PC-3 (cell line): Measurements from ENCODE around the gene RB1. TPM values are rescaled to one million over a fixed set of nuclear protein-coding genes. Genes with fewer than 3 reads are reported as not detected.

Experiments
- ATAC-seq: fragments of 200-7000 bp; cut with Tn5 transposase; 2 replicates; pipeline ENCODE4 v1.9.1; 2020; ENCODE audit warnings: mild to moderate bottlenecking, moderate library complexity
- BruUV-seq: library from RNA; stranded (reverse); fragments of 400-500 nt; replicated peaks from 2 replicates; lab custom pipeline; 2021; lab: Mats Ljungman, UMichigan
- CTCF ChIA-PET: fragments of 300-600 bp; sonication (Branson Sonifier 250); formaldehyde crosslinking; loops from one replicate; lab custom pipeline; 2022; ENCODE audit warnings: antibody characterized with exemption; lab: Charles Lee
- POLR2A ChIA-PET: fragments of 300-600 bp; sonication (Branson Sonifier 250); formaldehyde crosslinking; loops from one replicate; lab custom pipeline; 2022; ENCODE audit warnings: antibody characterized with exemption; ENCODE audit not compliant: unreplicated experiment; lab: Charles Lee
- DNase-seq: peaks from one replicate; pipeline ENCODE4 v3.0.0-alpha.2; 2015
- H2AFZ ChIP-seq: fragments of 300-600 bp; sonication (generic); 2 replicates; pipeline ENCODE4 v1.6.0; 2016; ENCODE audit warnings: antibody characterized with exemption, low read length
- H3F3A ChIP-seq: fragments of 300-600 bp; sonication (generic); one replicate; pipeline ENCODE4 v1.6.0; 2017; ENCODE audit warnings: antibody characterized with exemption, low read length, control low read depth, mild to moderate bottlenecking; ENCODE audit not compliant: unreplicated experiment
- H3K27ac ChIP-seq: fragments of 300-600 bp; sonication (generic); 2 replicates; pipeline ENCODE4 v1.5.1; 2016; ENCODE audit warnings: mild to moderate bottlenecking, low read length
- H3K27me3 ChIP-seq: fragments of 300-600 bp; sonication (generic); 2 replicates; pipeline ENCODE4 v1.6.1; 2016; ENCODE audit warnings: low read length, mixed read lengths
- H3K36me3 ChIP-seq: fragments of 300-600 bp; sonication (generic); 2 replicates; pipeline ENCODE4 v1.6.1; 2016; ENCODE audit warnings: low read depth, mixed run types, low read length, mixed read lengths
- H3K4me1 ChIP-seq: fragments of 300-600 bp; sonication (generic); 2 replicates; pipeline ENCODE4 v1.5.1; 2016; ENCODE audit warnings: low read length; ENCODE audit not compliant: insufficient read depth
- H3K4me2 ChIP-seq: fragments of 300-600 bp; sonication (generic); 2 replicates; pipeline ENCODE4 v1.6.0; 2016; ENCODE audit warnings: low read length
- H3K4me3 ChIP-seq: fragments of 300-600 bp; sonication (generic); 2 replicates; pipeline ENCODE4 v1.5.1; 2016; ENCODE audit warnings: mild to moderate bottlenecking, low read length, mixed read lengths
- H3K79me2 ChIP-seq: fragments of 300-600 bp; sonication (generic); 2 replicates; pipeline ENCODE4 v1.6.1; 2017; ENCODE audit warnings: low read length, mixed read lengths
- H3K9ac ChIP-seq: fragments of 300-600 bp; sonication (generic); 2 replicates; pipeline ENCODE4 v1.6.0; 2016; ENCODE audit warnings: mild to moderate bottlenecking, low read length
- H3K9me2 ChIP-seq: fragments of 300-600 bp; sonication (generic); replicated peaks from 2 replicates; pipeline ENCODE4 v1.6.1; 2016; ENCODE audit warnings: mixed run types, low read length, mixed read lengths
- H3K9me3 ChIP-seq: fragments of 300-600 bp; sonication (generic); 2 replicates; pipeline ENCODE4 v1.6.1; 2016; ENCODE audit warnings: low read length, mixed read lengths
- H4K20me1 ChIP-seq: fragments of 300-600 bp; sonication (generic); 2 replicates; pipeline ENCODE4 v1.6.1; 2016; ENCODE audit warnings: low read length, mixed read lengths
- CTCF ChIP-seq: fragments of 300-600 bp; sonication (generic); conservative IDR thresholded peaks from 2 replicates; pipeline ENCODE4 v1.5.1; 2017; ENCODE audit warnings: antibody characterized with exemption, low read depth, mild to moderate bottlenecking, low read length
- EZH2 ChIP-seq: fragments of 300-600 bp; sonication (generic); IDR thresholded peaks from one replicate; pipeline ENCODE4 v1.6.1; 2017; ENCODE audit warnings: antibody characterized with exemption, mild to moderate bottlenecking, low read length; ENCODE audit not compliant: unreplicated experiment
- EZH2phosphoT487 ChIP-seq: fragments of 300-600 bp; sonication (generic); IDR thresholded peaks from 2 replicates; pipeline ENCODE4 v1.6.1; 2018; ENCODE audit warnings: mild to moderate bottlenecking, antibody characterized with exemption, low read length, borderline replicate concordance
- intact Hi-C: fragments of 100-400 bp; cut with micrococcal nuclease; formaldehyde crosslinking; loops from 2 replicates; pipeline ENCODE4 v1.9.0; 2023
- total RNA-seq: library from RNA; depleted of rRNA; stranded (reverse); fragments of >200 nt; gene quantifications from 2 replicates; pipeline ENCODE4 v1.2.3, GENCODE V29; 2014

Gene RB1
- total RNA-seq, 1 experiment from 2014 or later, result 14.3 TPM

GRCh38 chr13:48320891-48321510 is 17.4 kb downstream of the RB1 start:
- BruUV-seq, result no TSS peak
- no peak overlapping the region for H3K9ac ChIP-seq
- TF ChIP-seq EZH2 (no peak), CTCF (no peak), EZH2phosphoT487 (no peak)
- DNase-seq (no peak), ATAC-seq (no peak)
- no peak overlapping the region for H3K27ac ChIP-seq
- no peak overlapping the region for H2AFZ ChIP-seq
- no peaks in the 10 kb centered on the region; the same call in 1 of the 2 replicates for H3K9me3 ChIP-seq
- no peaks in the 10 kb centered on the region for H3K79me2 ChIP-seq
- no peaks in the 10 kb centered on the region for H3K27me3 ChIP-seq
- H3F3A ChIP-seq, result no peaks in the 10 kb centered on the region
- CTCF ChIA-PET, result no interaction called here
- no peak overlapping the region for H3K4me3 ChIP-seq
- no peaks in the 10 kb centered on the region for H3K4me1 ChIP-seq
- H4K20me1 ChIP-seq, result no peaks in the 10 kb centered on the region
- POLR2A ChIA-PET, result no interaction called here
- H3K9me2 ChIP-seq, result no peaks in the 10 kb centered on the region
- intact Hi-C loops, result no loop called here
- no peaks in the 10 kb centered on the region; the same call in 1 of the 2 replicates for H3K36me3 ChIP-seq
- H3K4me2 ChIP-seq, result no peak overlapping the region

GRCh38 chr13:48322294-48322693 is 18.7 kb downstream of the RB1 start:
- Histone ChIP-seq H3K27me3 (no peaks in the 10 kb centered on the region), H2AFZ (no peak overlapping the region), H4K20me1 (no peaks in the 10 kb centered on the region), H3K9me2 (no peaks in the 10 kb centered on the region), H3K4me1 (no peaks in the 10 kb centered on the region), H3K79me2 (no peaks in the 10 kb centered on the region), H3K9me3 (no peaks in the 10 kb centered on the region; the same call in 1 of the 2 replicates), H3K27ac (no peak overlapping the region), H3K9ac (no peak overlapping the region), H3K4me2 (no peak overlapping the region), H3K4me3 (no peak overlapping the region), H3K36me3 (no peaks in the 10 kb centered on the region; the same call in 1 of the 2 replicates), H3F3A (no peaks in the 10 kb centered on the region)
- intact Hi-C loops, result no loop called here
- CTCF ChIA-PET, result no interaction called here
- no TSS peak for BruUV-seq
- DNase-seq, result no peak
- no peak for TF ChIP-seq EZH2phosphoT487
- TF ChIP-seq EZH2, result no peak
- TF ChIP-seq CTCF, result no peak
- no peak for ATAC-seq
- POLR2A ChIA-PET, result interaction anchor here (0.6 kb wide), 1 partner anchor 258 kb away, joined by 3 read pairs; no protein-coding TSS in a partner anchor

GRCh38 chr13:48333976-48334375 is 30.4 kb downstream of the RB1 start:
- Histone ChIP-seq H3K9ac (no peak overlapping the region), H3K4me3 (no peak overlapping the region), H3K4me1 (peaks cover 18% of the 10 kb centered on the region), H3K4me2 (peak overlapping the region; percentile 65), H3K27me3 (no peaks in the 10 kb centered on the region), H3K9me3 (no peaks in the 10 kb centered on the region), H3K9me2 (no peaks in the 10 kb centered on the region), H3K27ac (peak overlapping the region; percentile 53), H3K79me2 (no peaks in the 10 kb centered on the region), H2AFZ (no peak overlapping the region), H4K20me1 (no peaks in the 10 kb centered on the region), H3K36me3 (peaks cover 3% of the 10 kb centered on the region; the same call in 1 of the 2 replicates), H3F3A (no peaks in the 10 kb centered on the region)
- peak; percentile 58 for ATAC-seq
- no peak for TF ChIP-seq CTCF
- TF ChIP-seq EZH2, result no peak
- no peak for TF ChIP-seq EZH2phosphoT487
- intact Hi-C loops, result loop anchor here (1.0 to 5.0 kb wide), 4 partner anchors 198 to 435 kb away; no protein-coding TSS in a partner anchor
- BruUV-seq, result no TSS peak
- ChIA-PET POLR2A (no interaction called here), CTCF (interaction anchor here (2.4 kb wide), 1 partner anchor 246 kb away, joined by 31 read pairs; no protein-coding TSS in a partner anchor)
- peak; percentile 79 for DNase-seq
